ENCODE data around the gene KLHL29. TPM values are rescaled to one million over a fixed set of nuclear protein-coding genes. Genes with fewer than 3 reads are reported as not detected.
A peak's percentile ranks its signal among the peaks of the same experiment; 100 is the strongest.

The KLHL29 gene
- total RNA-seq, 1 experiment from 2014 or later = 43.1 TPM

DNA sequence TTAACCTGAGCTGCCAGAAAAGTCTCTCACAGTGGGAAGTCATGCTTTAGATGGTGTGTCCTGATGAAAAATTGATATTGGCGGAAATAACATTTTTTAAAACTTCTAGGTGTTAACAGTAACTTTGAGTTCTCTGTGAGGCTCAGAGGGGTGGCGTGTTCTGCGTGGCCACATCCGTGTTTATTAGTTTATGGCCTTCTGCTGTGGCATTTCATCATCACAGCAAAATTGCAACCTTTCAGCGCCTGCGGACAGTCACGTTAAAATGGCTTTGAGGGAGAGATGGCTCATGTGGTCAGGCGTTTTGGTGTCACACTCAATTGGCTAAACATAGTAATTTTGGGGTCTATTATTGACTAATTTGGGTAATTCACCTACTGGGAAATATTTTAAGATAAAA lies 42.4 kb downstream of the KLHL29 start:
- TF ChIP-seq, protein P1, sequence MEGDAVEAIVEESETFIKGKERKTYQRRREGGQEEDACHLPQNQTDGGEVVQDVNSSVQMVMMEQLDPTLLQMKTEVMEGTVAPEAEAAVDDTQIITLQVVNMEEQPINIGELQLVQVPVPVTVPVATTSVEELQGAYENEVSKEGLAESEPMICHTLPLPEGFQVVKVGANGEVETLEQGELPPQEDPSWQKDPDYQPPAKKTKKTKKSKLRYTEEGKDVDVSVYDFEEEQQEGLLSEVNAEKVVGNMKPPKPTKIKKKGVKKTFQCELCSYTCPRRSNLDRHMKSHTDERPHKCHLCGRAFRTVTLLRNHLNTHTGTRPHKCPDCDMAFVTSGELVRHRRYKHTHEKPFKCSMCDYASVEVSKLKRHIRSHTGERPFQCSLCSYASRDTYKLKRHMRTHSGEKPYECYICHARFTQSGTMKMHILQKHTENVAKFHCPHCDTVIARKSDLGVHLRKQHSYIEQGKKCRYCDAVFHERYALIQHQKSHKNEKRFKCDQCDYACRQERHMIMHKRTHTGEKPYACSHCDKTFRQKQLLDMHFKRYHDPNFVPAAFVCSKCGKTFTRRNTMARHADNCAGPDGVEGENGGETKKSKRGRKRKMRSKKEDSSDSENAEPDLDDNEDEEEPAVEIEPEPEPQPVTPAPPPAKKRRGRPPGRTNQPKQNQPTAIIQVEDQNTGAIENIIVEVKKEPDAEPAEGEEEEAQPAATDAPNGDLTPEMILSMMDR (IDR thresholded peaks at IDR 0.05; ENCODE audit: unreplicated experiment) = no peak
- Mint-ChIP-seq H3K27me3 (ENCODE audit: insufficient read depth, unreplicated experiment) (no peaks in the 10 kb centered on the region), H3K9me3 (ENCODE audit: unreplicated experiment) (no peaks in the 10 kb centered on the region), H3K4me1 (ENCODE audit: insufficient read depth, unreplicated experiment) (peaks cover 27% of the 10 kb centered on the region), H3K36me3 (ENCODE audit: insufficient read depth, unreplicated experiment) (peaks cover 6% of the 10 kb centered on the region), H3K4me3 (ENCODE audit: unreplicated experiment) (no peak overlapping the region), H3K27ac (ENCODE audit: low read depth, unreplicated experiment) (peak overlapping the region; percentile 94)
- intact Hi-C loops (cut with micrococcal nuclease) = no loop called here
- ChIA-PET CTCF (interaction anchor here (0.6 to 1.1 kb wide), 3 partner anchors 12 to 74 kb away, joined by 3 to 4 read pairs (median 3); no protein-coding TSS in a partner anchor), POLR2A (interaction anchor here (1.5 to 2.0 kb wide), 5 partner anchors 8 to 41 kb away, joined by 3 to 11 read pairs (median 8); no protein-coding TSS in a partner anchor)
- no peak for DNase-seq (ENCODE audit: unreplicated experiment)
- BruUV-seq (replicated peaks) = no TSS peak

- TF ChIP-seq, protein P1 (IDR thresholded peaks at IDR 0.05; ENCODE audit: unreplicated experiment) = no peak
- BruUV-seq (replicated peaks) = no TSS peak
- Mint-ChIP-seq H3K9me3 (ENCODE audit: unreplicated experiment) (no peaks in the 10 kb centered on the region), H3K4me3 (ENCODE audit: unreplicated experiment) (no peak overlapping the region), H3K27me3 (ENCODE audit: insufficient read depth, unreplicated experiment) (no peaks in the 10 kb centered on the region), H3K36me3 (ENCODE audit: insufficient read depth, unreplicated experiment) (peaks cover 9% of the 10 kb centered on the region), H3K27ac (ENCODE audit: low read depth, unreplicated experiment) (no peak overlapping the region), H3K4me1 (ENCODE audit: insufficient read depth, unreplicated experiment) (peaks cover 27% of the 10 kb centered on the region)
- ChIA-PET CTCF (interaction anchor here (1.1 kb wide), 1 partner anchor 13 kb away, joined by 4 read pairs; no protein-coding TSS in a partner anchor), POLR2A (no interaction called here)
- no peak for DNase-seq (ENCODE audit: unreplicated experiment)
- intact Hi-C loops (cut with micrococcal nuclease) = no loop called here
Observed at GRCh38 chr2:23427976-23428375, 43.0 kb downstream of the KLHL29 start.

DNA sequence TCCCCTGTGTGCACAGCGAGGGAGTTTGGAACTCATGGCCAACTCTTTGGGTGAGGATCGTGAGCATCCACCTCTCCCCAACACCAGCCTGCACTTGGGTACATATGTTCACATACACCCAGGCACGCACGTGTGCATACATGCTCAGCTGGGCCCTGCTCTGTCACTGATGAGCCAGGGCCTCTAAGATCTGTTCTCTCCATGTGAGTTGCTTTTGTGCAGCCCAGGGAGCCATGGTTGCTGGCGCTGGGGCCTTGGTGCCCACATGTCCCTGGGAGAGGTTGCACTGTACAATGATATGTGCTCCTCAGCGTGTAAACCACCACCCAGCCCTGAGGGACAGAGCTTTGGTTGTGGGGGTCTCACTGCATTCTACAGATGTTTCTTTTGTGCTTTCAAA lies 44.1 kb downstream of the KLHL29 start:
- Mint-ChIP-seq H3K36me3 (ENCODE audit: insufficient read depth, unreplicated experiment) (peaks cover 9% of the 10 kb centered on the region), H3K9me3 (ENCODE audit: unreplicated experiment) (no peaks in the 10 kb centered on the region), H3K4me1 (ENCODE audit: insufficient read depth, unreplicated experiment) (peaks cover 27% of the 10 kb centered on the region), H3K4me3 (ENCODE audit: unreplicated experiment) (no peak overlapping the region), H3K27ac (ENCODE audit: low read depth, unreplicated experiment) (peak overlapping the region; percentile 57), H3K27me3 (ENCODE audit: insufficient read depth, unreplicated experiment) (no peaks in the 10 kb centered on the region)
- POLR2A ChIA-PET = no interaction called here
- TF ChIP-seq, protein P1 (IDR thresholded peaks at IDR 0.05; ENCODE audit: unreplicated experiment) = no peak
- no peak for DNase-seq (ENCODE audit: unreplicated experiment)
- no TSS peak for BruUV-seq (replicated peaks)
- CTCF ChIA-PET = interaction anchor here (0.5 to 1.4 kb wide), 2 partner anchors 17 to 47 kb away, joined by 4 to 6 read pairs; no protein-coding TSS in a partner anchor
- intact Hi-C loops (cut with micrococcal nuclease) = no loop called here

- no peak for DNase-seq (ENCODE audit: unreplicated experiment)
- CTCF ChIA-PET = interaction anchor here (0.6 to 1.4 kb wide), 4 partner anchors 16 to 967 kb away, joined by 3 to 4 read pairs (median 4); no protein-coding TSS in a partner anchor
- TF ChIP-seq, protein P1 (IDR thresholded peaks at IDR 0.05; ENCODE audit: unreplicated experiment) = no peak
- Mint-ChIP-seq H3K4me3 (ENCODE audit: unreplicated experiment) (no peak overlapping the region), H3K27ac (ENCODE audit: low read depth, unreplicated experiment) (no peak overlapping the region), H3K27me3 (ENCODE audit: insufficient read depth, unreplicated experiment) (no peaks in the 10 kb centered on the region), H3K36me3 (ENCODE audit: insufficient read depth, unreplicated experiment) (peaks cover 16% of the 10 kb centered on the region), H3K4me1 (ENCODE audit: insufficient read depth, unreplicated experiment) (peaks cover 36% of the 10 kb centered on the region), H3K9me3 (ENCODE audit: unreplicated experiment) (no peaks in the 10 kb centered on the region)
- no TSS peak for BruUV-seq (replicated peaks)
- POLR2A ChIA-PET = interaction anchor here (0.7 to 0.9 kb wide), 2 partner anchors 11 to 22 kb away, joined by 3 to 4 read pairs; no protein-coding TSS in a partner anchor
- intact Hi-C loops (cut with micrococcal nuclease) = no loop called here
Observed at GRCh38 chr2:23430263-23430662, 45.3 kb downstream of the KLHL29 start.
